Lower leg skin (tissue), 4 donors: ENCODE results near the gene ANKRD33. TPM values are rescaled to one million over a fixed set of nuclear protein-coding genes. Genes with fewer than 3 reads are reported as not detected.

ENCODE experiments used
- DNase-seq, 2 donors: peaks; one replicate each; pipeline ENCODE4 v3.0.0-alpha.2; 2019; ENCODE audit warnings: low spot score in 2 of 2
- H3K4me3 ChIP-seq: fragments of 200-600 bp; sonication (generic); 2 replicates; pipeline ENCODE4 v1.5.1; 2017; ENCODE audit warnings: mild to moderate bottlenecking, low read depth; ENCODE audit not compliant: poor library complexity, severe bottlenecking
- POLR2A ChIP-seq, 2 donors: fragments of 450-650 bp; IDR thresholded peaks; one replicate each; pipeline ENCODE4 v1.6.1; 2016 to 2017; ENCODE audit warnings: antibody characterized with exemption in 2 of 2, mild to moderate bottlenecking in 1 of 2, moderate library complexity in 1 of 2
- WGBS, 2 donors: methylation state at CpG; one replicate each; pipeline ENCODE4 v1.1.5; 2018; 5-methylcytosine and 5-hydroxymethylcytosine counted together
- intact Hi-C: fragments of 100-400 bp; cut with DNase I; formaldehyde crosslinking; loops from one replicate; pipeline ENCODE4 v1.15.0; 2023; ENCODE audit warnings: low total_unique reads
- total RNA-seq, 4 donors: library from RNA; depleted of rRNA; stranded (reverse); fragments of >200 nt; gene quantifications; one replicate each; pipeline ENCODE4 v1.1.0, GENCODE V29; 2016
- TF ChIP-seq, protein P1 (sequence below), 3 donors: fragments of 450-650 bp; IDR thresholded peaks; one replicate each; pipeline ENCODE4 v1.5.1; 2016; ENCODE audit warnings: antibody characterized with exemption in 3 of 3, mild to moderate bottlenecking in 3 of 3, moderate library complexity in 2 of 3

ANKRD33 gene
- total RNA-seq, 4 donors from 2014 or later = not detected

DNA sequence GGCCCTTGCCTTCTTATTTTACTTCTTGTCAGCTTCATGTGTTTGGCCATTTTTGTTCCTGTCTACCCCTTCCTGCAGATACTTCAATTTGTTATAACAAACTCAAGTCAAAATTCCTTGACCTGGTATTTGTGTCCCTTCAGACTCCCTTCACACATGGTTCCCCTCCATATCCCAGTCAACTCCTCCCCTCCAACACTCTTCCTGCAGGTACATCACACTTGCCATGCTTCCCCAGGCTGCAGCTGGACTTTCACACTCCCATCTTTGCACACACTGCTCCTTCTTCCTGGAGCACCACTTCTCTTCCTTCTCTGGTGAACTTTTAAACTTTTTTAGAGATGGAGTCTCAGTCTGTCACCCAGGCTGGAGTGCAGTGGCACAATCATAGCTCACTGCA lies 20.5 kb upstream of the ANKRD33 start:
- no peak for TF ChIP-seq POLR2A (IDR thresholded peaks at IDR 0.05)
- TF ChIP-seq, protein P1, sequence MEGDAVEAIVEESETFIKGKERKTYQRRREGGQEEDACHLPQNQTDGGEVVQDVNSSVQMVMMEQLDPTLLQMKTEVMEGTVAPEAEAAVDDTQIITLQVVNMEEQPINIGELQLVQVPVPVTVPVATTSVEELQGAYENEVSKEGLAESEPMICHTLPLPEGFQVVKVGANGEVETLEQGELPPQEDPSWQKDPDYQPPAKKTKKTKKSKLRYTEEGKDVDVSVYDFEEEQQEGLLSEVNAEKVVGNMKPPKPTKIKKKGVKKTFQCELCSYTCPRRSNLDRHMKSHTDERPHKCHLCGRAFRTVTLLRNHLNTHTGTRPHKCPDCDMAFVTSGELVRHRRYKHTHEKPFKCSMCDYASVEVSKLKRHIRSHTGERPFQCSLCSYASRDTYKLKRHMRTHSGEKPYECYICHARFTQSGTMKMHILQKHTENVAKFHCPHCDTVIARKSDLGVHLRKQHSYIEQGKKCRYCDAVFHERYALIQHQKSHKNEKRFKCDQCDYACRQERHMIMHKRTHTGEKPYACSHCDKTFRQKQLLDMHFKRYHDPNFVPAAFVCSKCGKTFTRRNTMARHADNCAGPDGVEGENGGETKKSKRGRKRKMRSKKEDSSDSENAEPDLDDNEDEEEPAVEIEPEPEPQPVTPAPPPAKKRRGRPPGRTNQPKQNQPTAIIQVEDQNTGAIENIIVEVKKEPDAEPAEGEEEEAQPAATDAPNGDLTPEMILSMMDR (IDR thresholded peaks at IDR 0.05) = no peak
- intact Hi-C loops = no loop called here
- no peak overlapping the region for H3K4me3 ChIP-seq
- no peak for DNase-seq

DNA sequence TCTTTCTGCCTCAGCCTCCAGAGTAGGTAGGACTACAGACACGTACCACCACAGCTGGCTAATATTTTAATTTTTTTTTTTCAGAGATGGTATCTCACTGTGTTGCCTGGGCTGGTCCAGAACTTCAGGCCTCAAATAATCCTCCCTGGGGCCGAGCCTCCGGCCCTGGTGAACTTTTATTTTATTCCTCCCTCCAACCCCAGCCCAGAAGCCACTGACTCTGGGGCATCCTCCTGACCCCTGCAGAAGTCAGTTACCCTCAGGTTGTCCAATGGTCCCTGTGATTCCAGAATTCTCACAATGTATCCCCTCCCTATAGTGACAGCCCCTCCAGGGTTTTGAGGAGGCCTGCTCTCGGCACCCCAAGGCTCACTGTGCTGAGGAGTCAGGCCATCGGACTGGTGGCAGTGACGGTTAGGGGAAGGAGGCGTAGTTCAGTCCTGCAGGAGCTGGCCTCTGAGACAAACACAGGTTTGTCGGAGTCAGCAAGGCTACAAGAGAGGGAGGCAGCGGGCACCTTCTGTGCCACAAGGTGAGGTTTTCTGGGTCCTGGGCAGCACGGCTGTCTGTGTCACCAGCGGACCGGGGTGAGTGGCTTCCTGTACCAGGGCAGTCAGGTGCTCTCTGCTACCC lies 20.0 kb upstream of the ANKRD33 start:
- DNase-seq = no peak
- H3K4me3 ChIP-seq = no peak overlapping the region
- 92 to 96% methylated on average over 12 of the region's 12 CpGs for WGBS, 2 donors
- TF ChIP-seq, protein P1 (IDR thresholded peaks at IDR 0.05) = no peak
- no peak for TF ChIP-seq POLR2A (IDR thresholded peaks at IDR 0.05)
- intact Hi-C loops = no loop called here

DNA sequence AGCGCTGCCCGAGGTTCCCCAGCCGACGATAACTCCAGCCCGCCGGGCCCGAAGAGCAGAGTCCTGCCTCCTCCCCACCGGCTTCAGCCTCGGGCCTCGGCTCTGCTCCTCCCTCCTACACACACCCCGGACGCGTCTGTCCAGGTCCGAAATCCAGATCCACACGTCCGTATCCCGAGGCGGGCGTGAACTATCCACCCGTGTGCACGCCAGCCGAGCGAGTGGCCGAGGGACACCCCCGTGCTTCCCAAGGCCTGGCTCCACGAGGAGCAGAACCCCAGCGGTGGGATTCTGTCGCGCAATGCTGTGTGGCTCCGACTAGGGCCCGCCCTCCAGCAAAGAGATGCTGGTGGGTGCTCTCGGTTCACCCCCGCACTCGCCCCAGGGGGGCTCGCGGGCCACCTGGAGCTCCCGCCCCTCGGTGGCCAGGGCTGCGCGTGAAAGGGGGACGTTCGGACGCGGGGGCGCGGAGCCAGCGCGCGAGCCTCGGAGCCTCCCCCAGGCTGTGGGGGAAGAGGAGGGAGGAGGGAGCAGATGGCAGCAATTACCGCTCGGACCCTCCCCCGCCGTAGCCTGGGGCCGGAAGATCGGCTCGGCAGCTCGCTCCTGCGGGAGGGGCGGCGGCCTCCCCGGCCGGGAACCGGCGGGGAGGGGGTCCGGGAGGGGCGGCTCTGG lies 18.9 kb upstream of the ANKRD33 start:
- DNase-seq = no peak
- intact Hi-C loops = no loop called here
- H3K4me3 ChIP-seq = peak overlapping the region; percentile 21
- 5 to 7% methylated on average over 35 to 37 of the region's 67 CpGs for WGBS, 2 donors
- TF ChIP-seq, protein P1 (IDR thresholded peaks at IDR 0.05) = no peak
- TF ChIP-seq POLR2A (IDR thresholded peaks at IDR 0.05) = no peak

DNA sequence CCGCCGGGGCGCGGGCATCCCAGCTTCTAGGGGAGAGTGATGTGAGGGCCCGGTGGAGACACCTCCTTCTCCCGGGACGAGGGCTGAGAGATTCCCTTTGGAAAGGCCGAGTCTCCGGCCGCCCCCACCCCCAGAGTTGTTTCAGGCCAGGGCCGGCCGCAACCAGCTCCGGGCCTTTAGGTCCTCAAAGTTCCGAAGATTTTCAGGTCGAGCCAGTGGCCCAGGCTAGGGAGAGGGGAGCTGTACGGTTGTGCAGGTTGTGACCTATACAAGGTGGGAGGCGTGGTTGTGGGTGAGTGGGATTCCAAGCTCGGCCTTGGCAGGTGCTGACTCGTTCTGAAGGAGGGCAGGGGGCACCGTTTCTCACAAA lies 18.4 kb upstream of the ANKRD33 start:
- DNase-seq = no peak
- 32 to 39% methylated on average over 11 to 20 of the region's 20 CpGs for WGBS, 2 donors
- intact Hi-C loops = no loop called here
- TF ChIP-seq, protein P1 (IDR thresholded peaks at IDR 0.05) = no peak
- no peak overlapping the region for H3K4me3 ChIP-seq

DNA sequence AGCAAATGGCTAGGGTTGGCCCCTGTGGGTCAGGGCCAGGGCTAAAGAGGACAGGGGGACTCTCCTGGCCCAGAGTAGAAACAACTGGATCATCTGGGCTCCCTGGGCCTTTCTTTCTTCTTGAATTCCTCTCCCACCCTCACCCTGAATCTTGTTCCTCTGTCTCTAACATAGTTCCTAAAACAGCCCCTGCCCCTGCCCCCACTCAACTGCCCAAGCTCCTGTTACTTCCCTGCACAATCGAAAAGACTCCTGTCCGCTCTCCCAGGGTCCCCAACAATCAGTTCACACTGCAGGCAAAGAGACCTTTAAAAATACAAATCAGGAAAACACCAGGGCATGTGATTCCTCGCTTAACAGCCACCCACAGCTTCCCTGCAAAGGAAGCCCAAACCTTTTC lies 18.0 kb upstream of the ANKRD33 start:
- H3K4me3 ChIP-seq = no peak overlapping the region
- intact Hi-C loops = no loop called here
- no peak for TF ChIP-seq POLR2A (IDR thresholded peaks at IDR 0.05)
- TF ChIP-seq, protein P1 (IDR thresholded peaks at IDR 0.05) = no peak
- WGBS, 2 donors = 61 to 67% methylated on average over 3 of the region's 3 CpGs
- DNase-seq = no peak

DNA sequence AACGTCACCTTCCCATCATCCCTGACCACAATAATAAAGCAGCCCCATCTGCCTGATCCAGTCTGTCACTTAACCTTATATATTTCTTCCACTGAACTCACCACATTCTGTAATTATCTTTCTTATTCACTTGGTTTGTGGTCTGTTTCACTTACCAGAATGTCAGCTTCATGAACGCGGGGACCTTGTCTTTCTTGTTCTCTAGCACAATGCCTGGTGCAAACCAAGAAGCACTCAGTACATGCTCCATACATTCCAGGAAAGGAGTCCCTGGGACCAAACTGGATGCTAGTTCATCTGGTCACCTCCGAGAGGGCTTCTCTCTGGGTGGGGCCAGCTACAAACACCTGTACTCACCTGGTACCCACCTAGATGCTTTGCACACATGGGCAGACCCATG lies 17.4 kb upstream of the ANKRD33 start:
- no peak overlapping the region for H3K4me3 ChIP-seq
- intact Hi-C loops = no loop called here
- no peak for DNase-seq
- 67 to 76% methylated on average over 4 of the region's 4 CpGs for WGBS, 2 donors
- TF ChIP-seq POLR2A (IDR thresholded peaks at IDR 0.05) = no peak
- TF ChIP-seq, protein P1 (IDR thresholded peaks at IDR 0.05) = no peak
